K562 (cell line): ENCODE results near the gene LRRC8A.

Experiments
- EHMT2 ChIP-seq: fragments of 450-650 bp; IDR thresholded peaks from 2 replicates; pipeline ENCODE4 v1.6.1; 2018; ENCODE audit warnings: antibody characterized with exemption
- EZH2 ChIP-seq: IDR thresholded peaks from 2 replicates; pipeline ENCODE4 v1.6.1; 2012; ENCODE audit warnings: low read depth, mild to moderate bottlenecking, inconsistent platforms, low read length, borderline replicate concordance
- NR1H2 ChIP-seq: sonication (generic); formaldehyde crosslinking; IDR thresholded peaks from 2 replicates; pipeline ENCODE4 v1.4.0; 2020; ENCODE audit warnings: mild to moderate bottlenecking, missing genetic modification reagents
- PTRF ChIP-seq: fragments of 450-650 bp; IDR thresholded peaks from 2 replicates; pipeline ENCODE4 v1.6.1; 2016; ENCODE audit warnings: mild to moderate bottlenecking, missing genetic modification characterization, missing compliant biosample characterization
- SRSF9 ChIP-seq: fragments of 200-400 bp; formaldehyde crosslinking; IDR thresholded peaks from 2 replicates; pipeline ENCODE4 v1.6.1; 2017; ENCODE audit warnings: low read depth, low read length, borderline replicate concordance
- TAF7 ChIP-seq: fragments of 450-650 bp; IDR thresholded peaks from 2 replicates; pipeline ENCODE4 v1.6.1; 2016; ENCODE audit warnings: missing genetic modification characterization, missing compliant biosample characterization
- TF ChIP-seq, protein P1 (sequence below), 3 experiments: IDR thresholded peaks in 2 of 3; conservative IDR thresholded peaks in 1 of 3; 2 replicates each; pipeline ENCODE4 v1.5.1; 2011 to 2012; ENCODE audit warnings: low read length in 3 of 3, mild to moderate bottlenecking in 3 of 3, control low read depth in 2 of 3, improper control_type of control experiment in 1 of 3, inconsistent platforms in 1 of 3, low read depth in 1 of 3, mixed read lengths in 1 of 3, moderate library complexity in 1 of 3; ENCODE audit not compliant: insufficient read depth in 2 of 3

DNA sequence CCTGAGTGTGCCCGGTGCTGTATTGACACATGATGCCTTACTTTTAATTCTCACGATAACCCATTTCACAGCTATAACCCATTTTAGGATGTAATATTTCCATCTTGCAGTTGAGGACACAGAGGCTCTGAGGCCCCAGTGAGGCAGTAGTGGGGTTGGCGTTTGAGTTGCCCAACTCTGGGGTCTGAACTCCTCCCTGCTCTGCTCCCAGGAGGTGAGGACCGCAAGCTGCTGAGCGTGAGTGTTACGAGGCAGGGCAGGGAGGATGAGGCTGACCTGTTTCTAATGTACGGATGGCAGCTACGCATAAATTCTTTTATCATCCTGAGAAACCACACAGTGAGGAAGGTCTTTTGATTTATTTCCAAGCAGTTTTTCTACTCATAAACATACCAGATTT is 11.4 kb downstream of the LRRC8A start:
- TF ChIP-seq NR1H2 (CRISPR knock-in tag) (no peak), TAF7 (tag) (no peak), EZH2 (no peak), SRSF9 (no peak), EHMT2 (no peak), PTRF (tag) (no peak)
- TF ChIP-seq, protein P1, sequence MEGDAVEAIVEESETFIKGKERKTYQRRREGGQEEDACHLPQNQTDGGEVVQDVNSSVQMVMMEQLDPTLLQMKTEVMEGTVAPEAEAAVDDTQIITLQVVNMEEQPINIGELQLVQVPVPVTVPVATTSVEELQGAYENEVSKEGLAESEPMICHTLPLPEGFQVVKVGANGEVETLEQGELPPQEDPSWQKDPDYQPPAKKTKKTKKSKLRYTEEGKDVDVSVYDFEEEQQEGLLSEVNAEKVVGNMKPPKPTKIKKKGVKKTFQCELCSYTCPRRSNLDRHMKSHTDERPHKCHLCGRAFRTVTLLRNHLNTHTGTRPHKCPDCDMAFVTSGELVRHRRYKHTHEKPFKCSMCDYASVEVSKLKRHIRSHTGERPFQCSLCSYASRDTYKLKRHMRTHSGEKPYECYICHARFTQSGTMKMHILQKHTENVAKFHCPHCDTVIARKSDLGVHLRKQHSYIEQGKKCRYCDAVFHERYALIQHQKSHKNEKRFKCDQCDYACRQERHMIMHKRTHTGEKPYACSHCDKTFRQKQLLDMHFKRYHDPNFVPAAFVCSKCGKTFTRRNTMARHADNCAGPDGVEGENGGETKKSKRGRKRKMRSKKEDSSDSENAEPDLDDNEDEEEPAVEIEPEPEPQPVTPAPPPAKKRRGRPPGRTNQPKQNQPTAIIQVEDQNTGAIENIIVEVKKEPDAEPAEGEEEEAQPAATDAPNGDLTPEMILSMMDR (IDR thresholded peaks at IDR 0.05 in 2 of 3, conservative IDR thresholded peaks at IDR 0.05 in 1 of 3; ENCODE audit: insufficient read depth in 2 of 3, low read depth in 1 of 3, low read length in 3 of 3) = no peak
